ENCODE results near the gene MAP3K19.

DNA sequence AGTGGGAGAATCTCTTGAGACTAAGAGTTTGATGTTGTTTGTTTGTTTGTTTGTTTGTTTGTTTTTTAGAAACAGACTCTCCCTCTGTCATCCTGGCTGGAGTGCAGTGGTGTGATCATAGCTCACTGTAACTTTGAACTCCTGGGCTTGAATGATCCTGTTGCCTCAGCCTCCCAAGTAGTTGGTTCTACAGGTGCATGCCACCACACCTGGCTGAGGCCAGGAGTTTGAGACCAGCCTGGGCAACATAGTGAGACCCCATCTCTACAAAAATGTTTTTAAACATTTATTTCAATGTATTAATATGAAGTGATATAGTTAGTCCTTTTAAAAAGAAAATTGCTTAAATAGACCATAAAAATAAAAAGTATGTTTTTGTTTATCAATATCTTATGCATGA is 35.6 kb downstream of the MAP3K19 start:
- TF ChIP-seq, protein P1, sequence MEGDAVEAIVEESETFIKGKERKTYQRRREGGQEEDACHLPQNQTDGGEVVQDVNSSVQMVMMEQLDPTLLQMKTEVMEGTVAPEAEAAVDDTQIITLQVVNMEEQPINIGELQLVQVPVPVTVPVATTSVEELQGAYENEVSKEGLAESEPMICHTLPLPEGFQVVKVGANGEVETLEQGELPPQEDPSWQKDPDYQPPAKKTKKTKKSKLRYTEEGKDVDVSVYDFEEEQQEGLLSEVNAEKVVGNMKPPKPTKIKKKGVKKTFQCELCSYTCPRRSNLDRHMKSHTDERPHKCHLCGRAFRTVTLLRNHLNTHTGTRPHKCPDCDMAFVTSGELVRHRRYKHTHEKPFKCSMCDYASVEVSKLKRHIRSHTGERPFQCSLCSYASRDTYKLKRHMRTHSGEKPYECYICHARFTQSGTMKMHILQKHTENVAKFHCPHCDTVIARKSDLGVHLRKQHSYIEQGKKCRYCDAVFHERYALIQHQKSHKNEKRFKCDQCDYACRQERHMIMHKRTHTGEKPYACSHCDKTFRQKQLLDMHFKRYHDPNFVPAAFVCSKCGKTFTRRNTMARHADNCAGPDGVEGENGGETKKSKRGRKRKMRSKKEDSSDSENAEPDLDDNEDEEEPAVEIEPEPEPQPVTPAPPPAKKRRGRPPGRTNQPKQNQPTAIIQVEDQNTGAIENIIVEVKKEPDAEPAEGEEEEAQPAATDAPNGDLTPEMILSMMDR (IDR thresholded peaks at IDR 0.05; ENCODE audit: borderline replicate concordance, extremely low read depth, low read length, poor library complexity, severe bottlenecking), result no peak
- TF ChIP-seq EZH2 (IDR thresholded peaks at IDR 0.05; ENCODE audit: borderline replicate concordance, low read depth, low read length, severe bottlenecking), result no peak

Measured in DND-41 (cell line).